ENCODE results near the gene RNF151. TPM values are rescaled to one million over a fixed set of nuclear protein-coding genes. Genes with fewer than 3 reads are reported as not detected.

RNF151 gene
- total and polyA plus RNA-seq, 2 of the 13 experiments (the other 11 are each of a cell fraction or from before 2014, with no cell fraction given), result not detected

DNA sequence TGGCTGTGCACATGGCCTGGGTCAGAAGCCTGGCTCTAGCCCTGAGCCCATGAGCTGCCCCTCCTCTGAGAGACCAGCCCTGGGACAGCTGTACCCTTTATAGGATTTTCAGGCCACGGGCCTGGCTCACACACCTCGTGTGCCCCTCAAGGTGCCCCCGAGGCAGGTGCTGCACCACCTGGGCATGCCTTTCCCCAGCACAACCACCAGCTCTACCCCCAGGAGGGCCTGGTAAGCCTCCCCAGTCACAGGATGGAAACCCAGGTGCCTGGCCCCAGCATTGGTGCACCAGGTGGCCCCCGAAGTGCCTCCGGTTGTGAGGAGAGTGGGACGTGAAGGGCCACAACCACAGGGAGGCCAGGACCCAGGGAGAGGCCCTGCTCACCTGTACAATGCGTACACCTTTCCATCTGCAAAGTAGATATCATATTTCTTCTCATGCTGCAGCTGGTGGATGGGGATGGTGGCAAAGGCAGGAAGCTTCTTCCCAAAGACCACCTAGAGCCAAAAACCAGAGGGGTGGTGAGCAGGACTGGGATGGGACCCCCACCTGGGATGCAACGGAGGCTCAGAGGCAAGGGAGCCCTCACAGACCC, 36.7 kb downstream of the RNF151 start:
- H3K9me3 ChIP-seq (ENCODE audit: low read length), result no peaks in the 10 kb centered on the region
- H3K79me2 ChIP-seq (ENCODE audit: insufficient read depth, low read length), result peaks cover 35% of the 10 kb centered on the region
- BruUV-seq (replicated peaks), result no TSS peak
- no peak overlapping the region for H3K9ac ChIP-seq (ENCODE audit: insufficient read depth, low read depth, low read length)
- ChIA-PET CTCF (ENCODE audit: low intra/inter-chr PET ratio, low total read pairs) (interaction anchor here (1.1 to 1.8 kb wide), 4 partner anchors 14 to 140 kb away, joined by 3 to 10 read pairs (median 6); partner anchors contain the start of gene SYNGR3), POLR2A (interaction anchor here (0.8 to 2.8 kb wide), 13 partner anchors 9 to 152 kb away, joined by 3 to 27 read pairs (median 5); partner anchors contain the start of genes GFER, NOXO1, NPW and NTHL1)
- H3K4me3 ChIP-seq (replicated peaks in 1 of 3; ENCODE audit: insufficient read depth in 1 of 3, low read depth in 2 of 3, low read length in 3 of 3), result no peak overlapping the region
- no peak overlapping the region for H3K27ac ChIP-seq (ENCODE audit: extremely low read length, insufficient read depth, low read length)
- no peak overlapping the region for H3K4me2 ChIP-seq (ENCODE audit: low read depth, low read length)
- ATAC-seq (no peak), FAIRE-seq (no peak), DNase-seq (ENCODE audit: low spot score) (no peak)
- peaks cover 15% of the 10 kb centered on the region; the same call in 1 of the 2 replicates for H4K20me1 ChIP-seq (ENCODE audit: insufficient read depth, low read length)
- intact Hi-C loops (cut with micrococcal nuclease; ENCODE audit: unreplicated experiment), result no loop called here
- in situ Hi-C loops (cut with HindIII; ENCODE audit: extremely low pct_ligation_motif_present, low pct_unique_long_range_greater_than_20kb), result no loop called here
- H3K4me1 ChIP-seq (ENCODE audit: insufficient read depth, low read length), result peaks cover 40% of the 10 kb centered on the region
- WGBS (ENCODE audit: low lambda C conversion rate), result 100% methylated on average over 1 of the region's 8 CpGs
- no peak overlapping the region for H2AFZ ChIP-seq (ENCODE audit: low read length)
- peaks cover 24 to 45% of the 10 kb centered on the region in 2 experiments for H3K36me3 ChIP-seq (replicated peaks in 1 of 2; ENCODE audit: control insufficient read depth in 1 of 2, insufficient read depth in 2 of 2, low read length in 2 of 2)
- H3K27me3 ChIP-seq (ENCODE audit: control insufficient read depth in 1 of 2, insufficient read depth in 2 of 2, low read length in 2 of 2), result no peaks in the 10 kb centered on the region
- no peak for TF ChIP-seq THYN1 (CRISPR knock-in tag; IDR thresholded peaks at IDR 0.05; ENCODE audit: borderline replicate concordance, low read depth)
- TF ChIP-seq ZNF329 (CRISPR knock-in tag; IDR thresholded peaks at IDR 0.05; ENCODE audit: low read depth), result 0 out of 2 replicates have a peak, but pooled peaks have one; percentile 21
- TF ChIP-seq, protein P1, sequence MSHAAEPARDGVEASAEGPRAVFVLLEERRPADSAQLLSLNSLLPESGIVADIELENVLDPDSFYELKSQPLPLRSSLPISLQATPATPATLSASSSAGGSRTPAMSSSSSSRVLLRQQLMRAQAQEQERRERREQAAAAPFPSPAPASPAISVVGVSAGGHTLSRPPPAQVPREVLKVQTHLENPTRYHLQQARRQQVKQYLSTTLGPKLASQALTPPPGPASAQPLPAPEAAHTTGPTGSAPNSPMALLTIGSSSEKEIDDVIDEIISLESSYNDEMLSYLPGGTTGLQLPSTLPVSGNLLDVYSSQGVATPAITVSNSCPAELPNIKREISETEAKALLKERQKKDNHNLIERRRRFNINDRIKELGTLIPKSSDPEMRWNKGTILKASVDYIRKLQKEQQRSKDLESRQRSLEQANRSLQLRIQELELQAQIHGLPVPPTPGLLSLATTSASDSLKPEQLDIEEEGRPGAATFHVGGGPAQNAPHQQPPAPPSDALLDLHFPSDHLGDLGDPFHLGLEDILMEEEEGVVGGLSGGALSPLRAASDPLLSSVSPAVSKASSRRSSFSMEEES (CRISPR knock-in tag; IDR thresholded peaks at IDR 0.05), result no peak
- peak; percentile 31 for TF ChIP-seq ZNF781 (CRISPR knock-in tag; IDR thresholded peaks at IDR 0.05; ENCODE audit: borderline replicate concordance, not compliant biosample characterization)
- TF ChIP-seq, protein P2, sequence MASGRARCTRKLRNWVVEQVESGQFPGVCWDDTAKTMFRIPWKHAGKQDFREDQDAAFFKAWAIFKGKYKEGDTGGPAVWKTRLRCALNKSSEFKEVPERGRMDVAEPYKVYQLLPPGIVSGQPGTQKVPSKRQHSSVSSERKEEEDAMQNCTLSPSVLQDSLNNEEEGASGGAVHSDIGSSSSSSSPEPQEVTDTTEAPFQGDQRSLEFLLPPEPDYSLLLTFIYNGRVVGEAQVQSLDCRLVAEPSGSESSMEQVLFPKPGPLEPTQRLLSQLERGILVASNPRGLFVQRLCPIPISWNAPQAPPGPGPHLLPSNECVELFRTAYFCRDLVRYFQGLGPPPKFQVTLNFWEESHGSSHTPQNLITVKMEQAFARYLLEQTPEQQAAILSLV (CRISPR knock-in tag; IDR thresholded peaks at IDR 0.05; ENCODE audit: borderline replicate concordance), result no peak
- TF ChIP-seq, protein P3, sequence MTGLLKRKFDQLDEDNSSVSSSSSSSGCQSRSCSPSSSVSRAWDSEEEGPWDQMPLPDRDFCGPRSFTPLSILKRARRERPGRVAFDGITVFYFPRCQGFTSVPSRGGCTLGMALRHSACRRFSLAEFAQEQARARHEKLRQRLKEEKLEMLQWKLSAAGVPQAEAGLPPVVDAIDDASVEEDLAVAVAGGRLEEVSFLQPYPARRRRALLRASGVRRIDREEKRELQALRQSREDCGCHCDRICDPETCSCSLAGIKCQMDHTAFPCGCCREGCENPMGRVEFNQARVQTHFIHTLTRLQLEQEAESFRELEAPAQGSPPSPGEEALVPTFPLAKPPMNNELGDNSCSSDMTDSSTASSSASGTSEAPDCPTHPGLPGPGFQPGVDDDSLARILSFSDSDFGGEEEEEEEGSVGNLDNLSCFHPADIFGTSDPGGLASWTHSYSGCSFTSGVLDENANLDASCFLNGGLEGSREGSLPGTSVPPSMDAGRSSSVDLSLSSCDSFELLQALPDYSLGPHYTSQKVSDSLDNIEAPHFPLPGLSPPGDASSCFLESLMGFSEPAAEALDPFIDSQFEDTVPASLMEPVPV (CRISPR knock-in tag; IDR thresholded peaks at IDR 0.05), result 0 out of 2 replicates have a peak, but pooled peaks have one; percentile 2
- TF ChIP-seq, protein P4, sequence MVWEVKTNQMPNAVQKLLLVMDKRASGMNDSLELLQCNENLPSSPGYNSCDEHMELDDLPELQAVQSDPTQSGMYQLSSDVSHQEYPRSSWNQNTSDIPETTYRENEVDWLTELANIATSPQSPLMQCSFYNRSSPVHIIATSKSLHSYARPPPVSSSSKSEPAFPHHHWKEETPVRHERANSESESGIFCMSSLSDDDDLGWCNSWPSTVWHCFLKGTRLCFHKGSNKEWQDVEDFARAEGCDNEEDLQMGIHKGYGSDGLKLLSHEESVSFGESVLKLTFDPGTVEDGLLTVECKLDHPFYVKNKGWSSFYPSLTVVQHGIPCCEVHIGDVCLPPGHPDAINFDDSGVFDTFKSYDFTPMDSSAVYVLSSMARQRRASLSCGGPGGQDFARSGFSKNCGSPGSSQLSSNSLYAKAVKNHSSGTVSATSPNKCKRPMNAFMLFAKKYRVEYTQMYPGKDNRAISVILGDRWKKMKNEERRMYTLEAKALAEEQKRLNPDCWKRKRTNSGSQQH (CRISPR knock-in tag; IDR thresholded peaks at IDR 0.05; ENCODE audit: low read depth), result no peak
- TF ChIP-seq, protein P5, sequence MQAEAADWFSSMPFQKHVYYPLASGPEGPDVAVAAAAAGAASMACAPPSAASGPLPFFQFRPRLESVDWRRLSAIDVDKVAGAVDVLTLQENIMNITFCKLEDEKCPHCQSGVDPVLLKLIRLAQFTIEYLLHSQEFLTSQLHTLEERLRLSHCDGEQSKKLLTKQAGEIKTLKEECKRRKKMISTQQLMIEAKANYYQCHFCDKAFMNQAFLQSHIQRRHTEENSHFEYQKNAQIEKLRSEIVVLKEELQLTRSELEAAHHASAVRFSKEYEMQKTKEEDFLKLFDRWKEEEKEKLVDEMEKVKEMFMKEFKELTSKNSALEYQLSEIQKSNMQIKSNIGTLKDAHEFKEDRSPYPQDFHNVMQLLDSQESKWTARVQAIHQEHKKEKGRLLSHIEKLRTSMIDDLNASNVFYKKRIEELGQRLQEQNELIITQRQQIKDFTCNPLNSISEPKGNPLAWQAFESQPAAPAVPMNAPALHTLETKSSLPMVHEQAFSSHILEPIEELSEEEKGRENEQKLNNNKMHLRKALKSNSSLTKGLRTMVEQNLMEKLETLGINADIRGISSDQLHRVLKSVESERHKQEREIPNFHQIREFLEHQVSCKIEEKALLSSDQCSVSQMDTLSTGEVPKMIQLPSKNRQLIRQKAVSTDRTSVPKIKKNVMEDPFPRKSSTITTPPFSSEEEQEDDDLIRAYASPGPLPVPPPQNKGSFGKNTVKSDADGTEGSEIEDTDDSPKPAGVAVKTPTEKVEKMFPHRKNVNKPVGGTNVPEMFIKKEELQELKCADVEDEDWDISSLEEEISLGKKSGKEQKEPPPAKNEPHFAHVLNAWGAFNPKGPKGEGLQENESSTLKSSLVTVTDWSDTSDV (CRISPR knock-in tag; IDR thresholded peaks at IDR 0.05), result 0 out of 2 replicates have a peak, but pooled peaks have one; percentile 61
- TF ChIP-seq SMYD3 (CRISPR knock-in tag; IDR thresholded peaks at IDR 0.05), result no peak
- TF ChIP-seq NRL (CRISPR knock-in tag; IDR thresholded peaks at IDR 0.05; ENCODE audit: borderline replicate concordance), result 0 out of 2 replicates have a peak, but pooled peaks have one; percentile 6
- no peak for TF ChIP-seq SIX4 (CRISPR knock-in tag; IDR thresholded peaks at IDR 0.05)
- TF ChIP-seq, protein P6, sequence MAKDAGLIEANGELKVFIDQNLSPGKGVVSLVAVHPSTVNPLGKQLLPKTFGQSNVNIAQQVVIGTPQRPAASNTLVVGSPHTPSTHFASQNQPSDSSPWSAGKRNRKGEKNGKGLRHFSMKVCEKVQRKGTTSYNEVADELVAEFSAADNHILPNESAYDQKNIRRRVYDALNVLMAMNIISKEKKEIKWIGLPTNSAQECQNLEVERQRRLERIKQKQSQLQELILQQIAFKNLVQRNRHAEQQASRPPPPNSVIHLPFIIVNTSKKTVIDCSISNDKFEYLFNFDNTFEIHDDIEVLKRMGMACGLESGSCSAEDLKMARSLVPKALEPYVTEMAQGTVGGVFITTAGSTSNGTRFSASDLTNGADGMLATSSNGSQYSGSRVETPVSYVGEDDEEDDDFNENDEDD (CRISPR knock-in tag; IDR thresholded peaks at IDR 0.05; ENCODE audit: borderline replicate concordance), result no peak
- no peak for TF ChIP-seq MTF1 (CRISPR knock-in tag; IDR thresholded peaks at IDR 0.05)

Data from HepG2 (cell line).